IMR-90 (cell line): ENCODE measurements around the gene OR11G2.
A peak's percentile ranks its signal among the peaks of the same experiment; 100 is the strongest.

ENCODE experiments used
- BHLHE40 ChIP-seq: fragments of 150-350 bp; IDR thresholded peaks from 2 replicates; pipeline ENCODE4 v1.6.1; 2016; ENCODE audit warnings: mild to moderate bottlenecking, low read depth, low read length
- CEBPB ChIP-seq: IDR thresholded peaks from 2 replicates; pipeline ENCODE4 v1.6.1; 2012; ENCODE audit warnings: low read depth, low read length, improper control_type of control experiment
- CHD1 ChIP-seq: IDR thresholded peaks from 2 replicates; pipeline ENCODE4 v1.6.1; 2012; ENCODE audit warnings: low read depth, low read length, improper control_type of control experiment
- CTCF ChIP-seq: conservative IDR thresholded peaks from 2 replicates; pipeline ENCODE4 v1.5.1; 2012; ENCODE audit warnings: mild to moderate bottlenecking, low read depth, low read length, improper control_type of control experiment
- MAFK ChIP-seq: IDR thresholded peaks from 2 replicates; pipeline ENCODE4 v1.6.1; 2012; ENCODE audit warnings: low read depth, low read length, improper control_type of control experiment
- MAZ ChIP-seq: IDR thresholded peaks from 2 replicates; pipeline ENCODE4 v1.6.1; 2012; ENCODE audit warnings: low read depth, mild to moderate bottlenecking, low read length, improper control_type of control experiment, moderate library complexity, borderline replicate concordance
- NFE2L2 ChIP-seq: fragments of 150-350 bp; IDR thresholded peaks from 2 replicates; pipeline ENCODE4 v1.6.1; 2016; ENCODE audit warnings: low read depth, mild to moderate bottlenecking, low read length
- POLR2A ChIP-seq: IDR thresholded peaks from 2 replicates; pipeline ENCODE4 v1.6.1; 2012; ENCODE audit warnings: mild to moderate bottlenecking, low read depth, low read length
- RAD21 ChIP-seq: IDR thresholded peaks from 2 replicates; pipeline ENCODE4 v1.6.1; 2012; ENCODE audit warnings: low read length, improper control_type of control experiment
- RCOR1 ChIP-seq: IDR thresholded peaks from 2 replicates; pipeline ENCODE4 v1.6.1; 2012; ENCODE audit warnings: mild to moderate bottlenecking, low read length, improper control_type of control experiment; ENCODE audit not compliant: insufficient replicate concordance
- SMC3 ChIP-seq: fragments of 150-350 bp; IDR thresholded peaks from 2 replicates; pipeline ENCODE4 v1.6.1; 2016; ENCODE audit warnings: low read depth, mild to moderate bottlenecking, antibody characterized with exemption, low read length, moderate library complexity
- TF ChIP-seq, protein P1 (sequence below): fragments of 150-350 bp; IDR thresholded peaks from 2 replicates; pipeline ENCODE4 v1.6.1; 2017; ENCODE audit warnings: mild to moderate bottlenecking, antibody characterized with exemption, low read length, low read depth

DNA sequence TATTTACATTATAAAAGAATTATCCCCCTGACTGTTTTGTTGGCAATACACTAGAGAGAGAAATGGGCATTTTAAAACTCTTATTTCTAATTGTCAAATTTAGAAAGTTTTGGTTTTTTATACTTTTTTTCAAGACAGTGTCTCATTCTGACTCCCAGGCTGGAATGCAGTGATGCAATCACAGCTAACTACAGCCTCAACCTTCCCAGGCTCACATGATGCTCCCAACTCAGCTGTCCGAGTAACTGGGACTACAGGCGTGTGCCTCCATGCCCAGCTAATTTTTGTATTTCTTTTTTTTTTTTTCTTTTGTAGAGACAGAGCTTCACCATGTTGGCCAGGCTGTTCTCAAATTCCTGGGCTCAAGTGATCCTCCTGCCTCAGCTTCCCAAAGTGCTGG is 24.5 kb downstream of the OR11G2 start:
- no peak for TF ChIP-seq POLR2A
- TF ChIP-seq, protein P1, sequence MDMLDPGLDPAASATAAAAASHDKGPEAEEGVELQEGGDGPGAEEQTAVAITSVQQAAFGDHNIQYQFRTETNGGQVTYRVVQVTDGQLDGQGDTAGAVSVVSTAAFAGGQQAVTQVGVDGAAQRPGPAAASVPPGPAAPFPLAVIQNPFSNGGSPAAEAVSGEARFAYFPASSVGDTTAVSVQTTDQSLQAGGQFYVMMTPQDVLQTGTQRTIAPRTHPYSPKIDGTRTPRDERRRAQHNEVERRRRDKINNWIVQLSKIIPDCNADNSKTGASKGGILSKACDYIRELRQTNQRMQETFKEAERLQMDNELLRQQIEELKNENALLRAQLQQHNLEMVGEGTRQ: no peak
- no peak for TF ChIP-seq MAZ
- TF ChIP-seq CTCF: no peak
- TF ChIP-seq CHD1: no peak
- TF ChIP-seq BHLHE40: no peak
- TF ChIP-seq RCOR1: no peak
- no peak for TF ChIP-seq SMC3
- no peak for TF ChIP-seq MAFK
- TF ChIP-seq NFE2L2: no peak
- TF ChIP-seq CEBPB: peak; percentile 12; the same call in 1 of the 2 replicates
- TF ChIP-seq RAD21: no peak
